Measurements from ENCODE around the gene CPED1. TPM values are rescaled to one million over a fixed set of nuclear protein-coding genes. Genes with fewer than 3 reads are reported as not detected.

Gene CPED1
- total RNA-seq, 1 donor from 2014 or later = 38.6 TPM

DNA sequence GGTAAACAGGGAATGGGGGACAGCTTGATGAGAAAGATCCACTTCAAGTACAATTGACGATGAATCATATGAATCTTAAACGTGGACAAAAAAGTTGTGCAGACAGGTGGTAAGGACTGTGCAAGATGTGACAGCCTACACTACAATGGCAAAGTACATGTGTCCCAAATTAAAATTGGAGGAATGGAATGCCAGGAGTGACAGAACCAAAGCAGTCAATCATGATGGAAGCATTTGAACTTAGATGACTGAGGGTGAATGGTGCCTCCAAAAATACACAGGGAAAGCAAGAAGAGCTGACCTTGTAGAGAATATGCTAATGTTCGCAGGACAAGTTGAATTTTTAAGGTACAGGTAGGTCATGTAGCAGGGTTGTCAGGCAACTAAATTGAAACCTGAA lies 189.9 kb downstream of the CPED1 start:
- Histone ChIP-seq H3K4me1 (no peaks in the 10 kb centered on the region), H3K36me3 (no peaks in the 10 kb centered on the region), H3K9me3 (no peaks in the 10 kb centered on the region), H3K27ac (no peak overlapping the region), H3K27me3 (ENCODE audit: low read depth) (no peaks in the 10 kb centered on the region), H3K4me3 (no peak overlapping the region)
- TF ChIP-seq, protein P1, sequence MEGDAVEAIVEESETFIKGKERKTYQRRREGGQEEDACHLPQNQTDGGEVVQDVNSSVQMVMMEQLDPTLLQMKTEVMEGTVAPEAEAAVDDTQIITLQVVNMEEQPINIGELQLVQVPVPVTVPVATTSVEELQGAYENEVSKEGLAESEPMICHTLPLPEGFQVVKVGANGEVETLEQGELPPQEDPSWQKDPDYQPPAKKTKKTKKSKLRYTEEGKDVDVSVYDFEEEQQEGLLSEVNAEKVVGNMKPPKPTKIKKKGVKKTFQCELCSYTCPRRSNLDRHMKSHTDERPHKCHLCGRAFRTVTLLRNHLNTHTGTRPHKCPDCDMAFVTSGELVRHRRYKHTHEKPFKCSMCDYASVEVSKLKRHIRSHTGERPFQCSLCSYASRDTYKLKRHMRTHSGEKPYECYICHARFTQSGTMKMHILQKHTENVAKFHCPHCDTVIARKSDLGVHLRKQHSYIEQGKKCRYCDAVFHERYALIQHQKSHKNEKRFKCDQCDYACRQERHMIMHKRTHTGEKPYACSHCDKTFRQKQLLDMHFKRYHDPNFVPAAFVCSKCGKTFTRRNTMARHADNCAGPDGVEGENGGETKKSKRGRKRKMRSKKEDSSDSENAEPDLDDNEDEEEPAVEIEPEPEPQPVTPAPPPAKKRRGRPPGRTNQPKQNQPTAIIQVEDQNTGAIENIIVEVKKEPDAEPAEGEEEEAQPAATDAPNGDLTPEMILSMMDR (IDR thresholded peaks at IDR 0.05) = no peak
- DNase-seq = no peak
- no peak for ATAC-seq
- intact Hi-C loops (cut with DNase I) = no loop called here

DNA sequence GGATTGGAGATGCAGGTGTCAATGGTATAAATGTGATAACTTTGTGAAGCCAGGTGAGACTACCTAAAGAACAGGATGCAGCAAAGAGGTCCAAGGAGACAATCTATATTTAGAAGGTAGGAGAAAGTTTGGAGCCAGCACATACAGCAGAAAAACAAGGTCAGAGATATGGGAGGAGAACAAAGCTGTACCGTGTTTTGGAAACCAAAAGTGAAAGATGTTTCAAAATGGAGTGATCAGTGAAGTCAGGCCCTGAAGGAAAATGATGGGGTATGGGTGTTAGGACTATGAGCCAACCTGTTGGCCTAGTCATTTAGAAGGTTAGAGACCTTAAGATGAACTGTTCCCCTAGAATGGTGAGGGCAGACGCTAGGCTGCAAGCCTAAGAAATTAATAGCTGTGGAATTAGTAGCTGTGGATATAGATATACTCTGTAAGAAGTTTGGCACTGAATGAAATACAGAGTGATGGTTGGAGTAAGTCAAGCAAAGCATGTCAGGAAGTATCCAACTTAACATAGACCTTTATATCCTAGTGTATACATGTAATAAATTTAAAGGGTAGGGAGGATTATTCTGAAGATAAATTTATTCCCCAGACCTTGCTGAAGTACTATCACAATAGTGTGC lies 190.5 kb downstream of the CPED1 start:
- DNase-seq (no peak), ATAC-seq (no peak)
- no peak overlapping the region for H3K4me3 ChIP-seq
- H3K9me3 ChIP-seq = no peaks in the 10 kb centered on the region
- H3K27ac ChIP-seq = no peak overlapping the region
- no peaks in the 10 kb centered on the region for H3K27me3 ChIP-seq (ENCODE audit: low read depth)
- H3K36me3 ChIP-seq = no peaks in the 10 kb centered on the region
- H3K4me1 ChIP-seq = no peaks in the 10 kb centered on the region
- intact Hi-C loops (cut with DNase I) = no loop called here
- TF ChIP-seq, protein P1 (IDR thresholded peaks at IDR 0.05) = no peak

DNA sequence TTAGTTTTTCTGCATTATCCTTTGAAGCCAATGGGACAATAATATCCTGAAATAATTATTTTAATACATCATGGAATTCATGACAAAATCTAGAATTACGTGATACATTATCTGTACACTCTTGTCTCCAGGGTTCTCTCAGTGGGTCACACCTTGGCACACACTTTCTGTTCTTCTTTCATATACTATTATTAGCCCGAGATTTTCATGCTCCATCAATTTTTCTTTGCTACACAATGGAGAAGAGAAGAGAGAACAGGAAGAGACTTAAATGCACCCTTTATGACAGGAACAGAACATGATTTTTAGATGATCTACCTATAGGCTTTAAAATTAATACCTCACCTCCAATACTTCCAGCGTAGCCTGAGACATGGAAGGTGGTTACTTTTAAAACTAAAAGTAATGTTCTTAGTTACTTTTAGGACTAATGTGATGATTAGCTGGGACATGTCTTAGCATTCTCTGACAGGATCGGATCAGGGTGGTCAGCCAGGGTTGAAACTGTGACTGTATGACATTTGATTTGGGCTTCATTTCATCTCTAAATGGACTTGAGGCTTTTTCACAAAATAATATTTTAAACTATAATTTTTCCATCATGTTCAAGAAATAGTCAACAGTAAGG lies 192.0 kb downstream of the CPED1 start:
- intact Hi-C loops (cut with DNase I) = no loop called here
- no peak for DNase-seq
- TF ChIP-seq, protein P1 (IDR thresholded peaks at IDR 0.05) = no peak
- Histone ChIP-seq H3K4me1 (no peaks in the 10 kb centered on the region), H3K27me3 (ENCODE audit: low read depth) (no peaks in the 10 kb centered on the region), H3K36me3 (no peaks in the 10 kb centered on the region), H3K4me3 (no peak overlapping the region), H3K27ac (no peak overlapping the region), H3K9me3 (no peaks in the 10 kb centered on the region)
- ATAC-seq = no peak

DNA sequence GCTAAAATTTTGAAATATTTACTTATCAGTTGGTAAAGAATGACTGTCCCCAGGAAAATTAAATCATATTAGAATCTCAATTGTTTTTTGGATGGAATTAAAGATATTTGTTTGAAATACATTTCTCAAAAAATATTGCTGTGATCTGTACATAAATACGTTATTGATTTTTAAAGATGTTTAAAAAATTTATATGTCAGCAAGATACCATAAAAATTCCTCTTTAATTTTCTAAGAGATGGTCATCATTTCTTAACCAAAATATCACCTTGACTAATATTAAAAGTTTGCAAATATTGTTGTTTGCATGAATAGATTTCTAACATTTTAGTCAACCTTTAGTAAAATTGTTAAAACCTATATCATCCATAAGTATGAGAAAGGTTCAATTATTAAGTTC lies 192.8 kb downstream of the CPED1 start:
- H3K4me1 ChIP-seq = no peaks in the 10 kb centered on the region
- no peak for DNase-seq
- no peak overlapping the region for H3K27ac ChIP-seq
- TF ChIP-seq, protein P1 (IDR thresholded peaks at IDR 0.05) = no peak
- no peaks in the 10 kb centered on the region for H3K36me3 ChIP-seq
- intact Hi-C loops (cut with DNase I) = no loop called here
- H3K4me3 ChIP-seq = no peak overlapping the region
- H3K9me3 ChIP-seq = no peaks in the 10 kb centered on the region
- ATAC-seq = no peak
- H3K27me3 ChIP-seq (ENCODE audit: low read depth) = no peaks in the 10 kb centered on the region

DNA sequence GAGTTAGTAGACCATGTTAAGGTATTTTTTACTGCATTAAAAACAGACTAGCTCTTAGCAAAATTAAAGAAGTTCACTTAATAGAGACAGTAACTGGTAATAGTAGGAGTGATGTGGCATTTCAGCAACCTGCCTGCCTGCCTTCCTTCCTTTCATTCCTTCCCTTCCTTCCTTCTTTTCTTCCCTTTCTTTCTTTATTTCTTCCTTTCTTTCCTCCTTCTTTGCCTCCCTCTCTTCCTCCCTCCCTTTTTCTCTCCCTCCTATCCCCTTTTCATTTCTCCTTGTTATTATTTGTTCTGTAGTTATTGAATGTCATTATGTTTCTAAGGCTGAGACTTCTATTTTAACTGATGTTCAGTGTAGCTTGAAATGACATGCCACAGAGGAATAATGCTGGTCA lies 193.8 kb downstream of the CPED1 start:
- no peak for DNase-seq
- no peaks in the 10 kb centered on the region for H3K9me3 ChIP-seq
- no peak overlapping the region for H3K4me3 ChIP-seq
- ATAC-seq = no peak
- no peaks in the 10 kb centered on the region for H3K27me3 ChIP-seq (ENCODE audit: low read depth)
- TF ChIP-seq, protein P1 (IDR thresholded peaks at IDR 0.05) = no peak
- H3K36me3 ChIP-seq = no peaks in the 10 kb centered on the region
- no peaks in the 10 kb centered on the region for H3K4me1 ChIP-seq
- intact Hi-C loops (cut with DNase I) = no loop called here
- H3K27ac ChIP-seq = no peak overlapping the region
